SK-N-SH treated with all-trans-retinoic acid at 6 μM for 48 hours (cell line): Measurements from ENCODE around the gene CIAO2A.

Experiments used
- ATAC-seq: fragments of 200-7000 bp; cut with Tn5 transposase; 3 replicates; pipeline ENCODE4 v1.9.1; 2020; ENCODE audit warnings: mild to moderate bottlenecking, moderate library complexity
- ARNTL ChIP-seq: fragments of 450-650 bp; formaldehyde crosslinking; IDR thresholded peaks from 2 replicates; pipeline ENCODE4 v1.5.0; 2020; ENCODE audit warnings: low read depth, mild to moderate bottlenecking, moderate library complexity, borderline replicate concordance
- CREB5 ChIP-seq: fragments of 250-450 bp; sonication (Bioruptor Pico); IDR thresholded peaks from 2 replicates; pipeline ENCODE4 v1.5.1; 2020; ENCODE audit warnings: low read depth, mild to moderate bottlenecking, moderate library complexity
- CSDC2 ChIP-seq: fragments of 250-450 bp; sonication (Bioruptor Pico); IDR thresholded peaks from 2 replicates; pipeline ENCODE4 v1.5.0; 2020; ENCODE audit warnings: mild to moderate bottlenecking, moderate library complexity
- CSRNP3 ChIP-seq: fragments of 250-450 bp; sonication (Bioruptor Pico); IDR thresholded peaks from 2 replicates; pipeline ENCODE4 v1.5.1; 2021; ENCODE audit warnings: mild to moderate bottlenecking, moderate library complexity
- ESRRG ChIP-seq: fragments of 250-450 bp; sonication (Bioruptor Pico); IDR thresholded peaks from 2 replicates; pipeline ENCODE4 v1.6.1; 2021; ENCODE audit warnings: mild to moderate bottlenecking
- GLIS3 ChIP-seq: fragments of 250-450 bp; sonication (Bioruptor Pico); IDR thresholded peaks from 2 replicates; pipeline ENCODE4 v1.5.0; 2020; ENCODE audit warnings: mild to moderate bottlenecking, moderate library complexity
- PPARA ChIP-seq: fragments of 250-450 bp; sonication (Bioruptor Pico); IDR thresholded peaks from 2 replicates; pipeline ENCODE4 v1.5.0; 2020; ENCODE audit warnings: mild to moderate bottlenecking, borderline replicate concordance
- RARB ChIP-seq: fragments of 250-450 bp; sonication (Bioruptor Pico); IDR thresholded peaks from 2 replicates; pipeline ENCODE4 v1.8.0; 2021; ENCODE audit warnings: mild to moderate bottlenecking, moderate library complexity
- SNAI2 ChIP-seq: fragments of 250-450 bp; sonication (Bioruptor Pico); IDR thresholded peaks from 2 replicates; pipeline ENCODE4 v1.5.0; 2020; ENCODE audit warnings: mild to moderate bottlenecking, moderate library complexity
- TCF4 ChIP-seq: fragments of 250-450 bp; sonication (Bioruptor Pico); IDR thresholded peaks from 2 replicates; pipeline ENCODE4 v1.8.0; 2021; ENCODE audit warnings: mild to moderate bottlenecking, moderate library complexity, borderline replicate concordance
- TOX ChIP-seq: fragments of 250-450 bp; sonication (Bioruptor Pico); IDR thresholded peaks from 2 replicates; pipeline ENCODE4 v1.8.0; 2021; ENCODE audit warnings: mild to moderate bottlenecking, moderate library complexity, borderline replicate concordance
- ZC3H10 ChIP-seq: fragments of 250-450 bp; sonication (Bioruptor Pico); IDR thresholded peaks from 2 replicates; pipeline ENCODE4 v1.5.1; 2021; ENCODE audit warnings: mild to moderate bottlenecking, moderate library complexity
- ZFP3 ChIP-seq: fragments of 250-450 bp; sonication (Bioruptor Pico); IDR thresholded peaks from 2 replicates; pipeline ENCODE4 v1.5.0; 2020; ENCODE audit warnings: mild to moderate bottlenecking, moderate library complexity
- ZFP30 ChIP-seq: fragments of 450-650 bp; formaldehyde crosslinking; IDR thresholded peaks from 2 replicates; pipeline ENCODE4 v1.5.0; 2022; ENCODE audit warnings: mild to moderate bottlenecking, moderate library complexity
- ZNF565 ChIP-seq: fragments of 450-650 bp; formaldehyde crosslinking; conservative IDR thresholded peaks from 2 replicates; pipeline ENCODE4 v1.5.0; 2020; ENCODE audit warnings: low read depth, mild to moderate bottlenecking, moderate library complexity
- ZNF8 ChIP-seq: fragments of 450-650 bp; formaldehyde crosslinking; IDR thresholded peaks from 2 replicates; pipeline ENCODE4 v1.5.0; 2020; ENCODE audit warnings: mild to moderate bottlenecking, moderate library complexity
- TF ChIP-seq, protein P1 (sequence below): fragments of 250-450 bp; sonication (Bioruptor Pico); IDR thresholded peaks from 2 replicates; pipeline ENCODE4 v1.5.0; 2020; ENCODE audit warnings: mild to moderate bottlenecking, moderate library complexity
- TF ChIP-seq, protein P2 (sequence below): fragments of 250-450 bp; sonication (Bioruptor Pico); IDR thresholded peaks from 2 replicates; pipeline ENCODE4 v1.8.0; 2020; ENCODE audit warnings: mild to moderate bottlenecking, moderate library complexity, borderline replicate concordance
- TF ChIP-seq, protein P3 (sequence below): fragments of 250-450 bp; sonication (Bioruptor Pico); IDR thresholded peaks from 2 replicates; pipeline ENCODE4 v1.8.0; 2021; ENCODE audit warnings: low read depth, mild to moderate bottlenecking, moderate library complexity, borderline replicate concordance

CIAO2A gene

GRCh38 chr15:64022571-64022970, 71.1 kb downstream of the CIAO2A start:
- no peak for ATAC-seq
- TF ChIP-seq PPARA (CRISPR knock-in tag) (no peak), ZFP30 (CRISPR knock-in tag) (no peak), GLIS3 (CRISPR knock-in tag) (no peak), ZFP3 (CRISPR knock-in tag) (no peak), CREB5 (CRISPR knock-in tag) (no peak), CSRNP3 (no peak), TCF4 (CRISPR knock-in tag) (no peak), ARNTL (no peak), TOX (CRISPR knock-in tag) (no peak), CSDC2 (CRISPR knock-in tag) (no peak), ZNF565 (CRISPR knock-in tag) (no peak), ZC3H10 (no peak), ESRRG (CRISPR knock-in tag) (no peak), ZNF8 (CRISPR knock-in tag) (no peak), RARB (CRISPR knock-in tag) (no peak), SNAI2 (CRISPR knock-in tag) (no peak)
- TF ChIP-seq, protein P1, sequence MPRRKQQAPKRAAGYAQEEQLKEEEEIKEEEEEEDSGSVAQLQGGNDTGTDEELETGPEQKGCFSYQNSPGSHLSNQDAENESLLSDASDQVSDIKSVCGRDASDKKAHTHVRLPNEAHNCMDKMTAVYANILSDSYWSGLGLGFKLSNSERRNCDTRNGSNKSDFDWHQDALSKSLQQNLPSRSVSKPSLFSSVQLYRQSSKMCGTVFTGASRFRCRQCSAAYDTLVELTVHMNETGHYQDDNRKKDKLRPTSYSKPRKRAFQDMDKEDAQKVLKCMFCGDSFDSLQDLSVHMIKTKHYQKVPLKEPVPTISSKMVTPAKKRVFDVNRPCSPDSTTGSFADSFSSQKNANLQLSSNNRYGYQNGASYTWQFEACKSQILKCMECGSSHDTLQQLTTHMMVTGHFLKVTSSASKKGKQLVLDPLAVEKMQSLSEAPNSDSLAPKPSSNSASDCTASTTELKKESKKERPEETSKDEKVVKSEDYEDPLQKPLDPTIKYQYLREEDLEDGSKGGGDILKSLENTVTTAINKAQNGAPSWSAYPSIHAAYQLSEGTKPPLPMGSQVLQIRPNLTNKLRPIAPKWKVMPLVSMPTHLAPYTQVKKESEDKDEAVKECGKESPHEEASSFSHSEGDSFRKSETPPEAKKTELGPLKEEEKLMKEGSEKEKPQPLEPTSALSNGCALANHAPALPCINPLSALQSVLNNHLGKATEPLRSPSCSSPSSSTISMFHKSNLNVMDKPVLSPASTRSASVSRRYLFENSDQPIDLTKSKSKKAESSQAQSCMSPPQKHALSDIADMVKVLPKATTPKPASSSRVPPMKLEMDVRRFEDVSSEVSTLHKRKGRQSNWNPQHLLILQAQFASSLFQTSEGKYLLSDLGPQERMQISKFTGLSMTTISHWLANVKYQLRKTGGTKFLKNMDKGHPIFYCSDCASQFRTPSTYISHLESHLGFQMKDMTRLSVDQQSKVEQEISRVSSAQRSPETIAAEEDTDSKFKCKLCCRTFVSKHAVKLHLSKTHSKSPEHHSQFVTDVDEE (CRISPR knock-in tag): no peak
- TF ChIP-seq, protein P2, sequence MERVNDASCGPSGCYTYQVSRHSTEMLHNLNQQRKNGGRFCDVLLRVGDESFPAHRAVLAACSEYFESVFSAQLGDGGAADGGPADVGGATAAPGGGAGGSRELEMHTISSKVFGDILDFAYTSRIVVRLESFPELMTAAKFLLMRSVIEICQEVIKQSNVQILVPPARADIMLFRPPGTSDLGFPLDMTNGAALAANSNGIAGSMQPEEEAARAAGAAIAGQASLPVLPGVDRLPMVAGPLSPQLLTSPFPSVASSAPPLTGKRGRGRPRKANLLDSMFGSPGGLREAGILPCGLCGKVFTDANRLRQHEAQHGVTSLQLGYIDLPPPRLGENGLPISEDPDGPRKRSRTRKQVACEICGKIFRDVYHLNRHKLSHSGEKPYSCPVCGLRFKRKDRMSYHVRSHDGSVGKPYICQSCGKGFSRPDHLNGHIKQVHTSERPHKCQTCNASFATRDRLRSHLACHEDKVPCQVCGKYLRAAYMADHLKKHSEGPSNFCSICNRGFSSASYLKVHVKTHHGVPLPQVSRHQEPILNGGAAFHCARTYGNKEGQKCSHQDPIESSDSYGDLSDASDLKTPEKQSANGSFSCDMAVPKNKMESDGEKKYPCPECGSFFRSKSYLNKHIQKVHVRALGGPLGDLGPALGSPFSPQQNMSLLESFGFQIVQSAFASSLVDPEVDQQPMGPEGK (CRISPR knock-in tag): no peak
- TF ChIP-seq, protein P3, sequence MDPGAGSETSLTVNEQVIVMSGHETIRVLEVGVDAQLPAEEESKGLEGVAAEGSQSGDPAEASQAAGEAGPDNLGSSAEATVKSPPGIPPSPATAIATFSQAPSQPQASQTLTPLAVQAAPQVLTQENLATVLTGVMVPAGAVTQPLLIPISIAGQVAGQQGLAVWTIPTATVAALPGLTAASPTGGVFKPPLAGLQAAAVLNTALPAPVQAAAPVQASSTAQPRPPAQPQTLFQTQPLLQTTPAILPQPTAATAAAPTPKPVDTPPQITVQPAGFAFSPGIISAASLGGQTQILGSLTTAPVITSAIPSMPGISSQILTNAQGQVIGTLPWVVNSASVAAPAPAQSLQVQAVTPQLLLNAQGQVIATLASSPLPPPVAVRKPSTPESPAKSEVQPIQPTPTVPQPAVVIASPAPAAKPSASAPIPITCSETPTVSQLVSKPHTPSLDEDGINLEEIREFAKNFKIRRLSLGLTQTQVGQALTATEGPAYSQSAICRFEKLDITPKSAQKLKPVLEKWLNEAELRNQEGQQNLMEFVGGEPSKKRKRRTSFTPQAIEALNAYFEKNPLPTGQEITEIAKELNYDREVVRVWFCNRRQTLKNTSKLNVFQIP (CRISPR knock-in tag): no peak
